Measurements from ENCODE around the gene AIM2.
"Not testable (repeated sequence)": the region's sequence is repeated elsewhere in the genome, so short reads cannot be mapped to it uniquely, and the experiment has no call there.

AIM2 gene

DNA sequence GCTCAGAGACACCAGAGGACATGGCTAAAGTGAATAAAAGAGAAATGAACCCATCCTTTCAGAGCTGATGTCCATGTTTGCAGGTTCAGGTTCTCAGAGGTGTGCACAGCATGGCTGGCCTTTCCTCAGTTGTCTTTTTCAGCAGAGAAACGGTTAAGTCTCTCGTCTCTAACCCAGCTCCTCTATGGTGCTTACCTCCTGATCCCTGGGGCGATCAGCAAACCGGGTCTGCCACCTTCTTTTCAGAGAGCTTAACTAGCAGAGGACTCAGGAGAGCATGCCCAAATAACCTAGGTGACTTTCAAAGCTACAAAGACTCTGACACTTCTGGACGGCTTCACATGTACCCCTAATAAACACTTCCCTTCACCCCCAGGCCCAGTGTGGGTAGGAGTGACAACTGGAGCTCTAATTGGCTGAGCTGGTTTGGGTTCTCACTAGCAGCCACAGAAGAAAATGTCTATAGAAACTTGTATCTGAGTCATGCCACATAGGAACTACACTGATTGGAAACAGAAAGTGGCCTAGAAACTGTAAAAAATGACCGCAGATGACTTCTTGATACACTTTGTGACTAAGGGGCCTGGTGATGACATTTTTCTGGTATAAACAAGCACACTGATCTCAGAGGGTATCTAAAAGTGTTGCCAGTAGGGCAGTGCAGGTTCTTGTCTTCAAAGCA, at the start of gene AIM2:
TSS of gene AIM2 (minus strand) at position 329 of the 682 bp plus-strand sequence. CDS start 3,267 bp downstream, outside the sequence.
- DNase-seq (ENCODE audit: low read depth), result peak; percentile 32

- DNase-seq (ENCODE audit: low read depth), result no peak
These were observed 47.0 kb upstream of the AIM2 start for GRCh38 chr1:159123587-159123986.

DNA sequence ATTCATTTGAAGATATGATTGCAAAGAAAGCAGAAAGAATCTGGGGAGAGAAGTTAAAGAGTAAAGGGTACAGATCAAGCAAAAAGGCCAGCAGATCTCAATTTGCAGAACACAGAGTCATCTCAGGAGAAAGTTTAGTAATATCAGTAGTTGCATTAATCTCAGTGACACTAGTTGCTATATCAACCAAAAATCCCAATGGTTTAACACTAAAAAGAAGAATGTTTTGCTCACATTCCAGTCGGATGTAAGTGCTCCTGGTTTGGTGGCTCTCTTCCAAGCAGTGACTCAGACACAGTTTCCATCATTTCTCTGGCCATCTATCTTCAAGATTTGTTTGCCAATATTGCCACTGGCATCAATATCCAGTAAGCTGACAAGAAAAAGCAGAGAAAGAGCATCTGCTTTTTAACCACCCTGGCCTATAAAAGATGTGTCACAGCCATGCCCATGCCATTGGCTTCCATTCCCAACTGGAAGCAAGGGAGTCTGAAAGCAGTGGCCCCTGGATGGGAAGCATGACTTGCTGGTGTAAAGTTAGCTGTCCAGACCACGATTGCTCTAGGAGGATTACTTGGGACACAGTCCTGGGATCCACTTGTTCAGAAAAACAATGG, 45.5 kb upstream of the AIM2 start:
- no peak for DNase-seq (ENCODE audit: low read depth)

GRCh38 chr1:159121526-159121925, 45.0 kb upstream of the AIM2 start:
- no peak for DNase-seq (ENCODE audit: low read depth)

GRCh38 chr1:159120317-159120716, 43.8 kb upstream of the AIM2 start:
- no peak for DNase-seq (ENCODE audit: low read depth)

GRCh38 chr1:159113596-159114433, 37.2 kb upstream of the AIM2 start:
- no peak for DNase-seq (ENCODE audit: low read depth)

DNA sequence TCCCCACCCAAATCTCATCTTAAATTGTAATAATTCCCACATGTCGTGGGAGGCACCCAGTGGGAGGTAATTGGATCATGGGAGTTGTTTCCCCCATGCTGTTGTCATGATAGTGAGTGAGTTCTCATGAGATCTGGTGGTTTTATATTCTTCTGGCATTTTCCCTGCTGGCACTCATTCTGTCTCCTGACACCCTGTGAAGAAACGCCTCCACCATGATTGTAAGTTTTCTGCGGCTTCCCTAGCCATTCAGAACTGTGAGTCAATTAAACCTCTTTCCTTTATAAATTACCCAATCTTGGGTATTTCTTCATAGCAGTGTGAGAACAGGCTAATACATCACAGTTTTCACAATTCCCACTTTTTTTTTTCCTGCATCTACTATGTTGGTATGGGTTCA, 26.5 kb upstream of the AIM2 start:
- DNase-seq (ENCODE audit: low read depth), result not testable (repeated sequence)

DNA sequence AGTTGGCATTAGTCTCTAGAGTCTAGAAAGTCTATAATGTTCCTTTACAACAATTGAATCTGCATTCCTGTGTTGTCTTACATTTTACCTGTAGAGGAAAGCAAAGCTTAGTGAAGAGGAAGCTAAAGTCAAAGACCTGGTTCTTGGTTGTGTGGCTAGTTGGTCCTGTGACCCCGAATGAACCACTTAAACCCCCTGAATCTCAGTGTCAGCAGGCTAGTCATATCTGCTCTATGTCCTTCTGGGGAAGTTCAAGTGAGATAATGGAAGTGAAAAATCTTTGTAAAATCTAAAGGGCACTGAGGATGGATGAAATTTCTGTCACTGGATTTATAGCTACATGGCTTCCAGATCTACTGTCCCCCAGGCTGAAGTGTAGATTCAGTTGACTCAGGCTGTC, 24.0 kb upstream of the AIM2 start:
- DNase-seq (ENCODE audit: low read depth), result no peak

GRCh38 chr1:159098596-159098995, 22.0 kb upstream of the AIM2 start:
- DNase-seq (ENCODE audit: low read depth), result no peak

DNA sequence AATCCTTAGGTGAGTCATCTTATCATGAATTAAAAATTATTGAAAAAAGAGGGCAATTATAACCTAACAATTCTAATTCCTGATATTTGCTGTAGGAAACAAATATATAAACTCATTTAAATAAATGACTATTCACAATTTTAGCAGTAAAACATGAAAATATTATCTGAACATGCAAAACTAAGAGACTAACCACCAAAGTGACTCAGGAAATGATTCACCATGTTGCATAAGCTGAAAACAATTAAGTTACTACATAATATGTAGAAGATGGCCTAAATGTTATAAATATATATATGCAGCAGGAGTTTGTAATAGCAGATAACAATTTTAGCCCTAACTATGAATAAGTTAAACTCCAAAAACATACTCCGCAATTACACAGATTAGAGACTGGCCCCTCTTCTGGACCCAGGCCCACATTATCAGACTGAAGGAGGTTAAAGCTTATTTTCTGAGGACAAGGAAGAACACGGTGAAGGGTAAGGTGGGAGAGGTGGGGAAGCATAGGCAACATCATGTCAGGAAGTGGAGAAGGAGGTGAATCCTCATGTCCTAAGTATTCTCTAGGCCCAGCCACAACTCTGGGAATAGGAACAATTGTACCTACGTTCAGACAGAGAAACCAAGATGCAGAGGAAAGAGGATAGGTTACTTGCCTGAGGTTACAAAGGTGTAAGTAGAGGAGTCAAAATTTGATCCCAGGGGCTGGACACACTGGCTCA, 15.6 kb upstream of the AIM2 start:
- no peak for DNase-seq (ENCODE audit: low read depth)

DNA sequence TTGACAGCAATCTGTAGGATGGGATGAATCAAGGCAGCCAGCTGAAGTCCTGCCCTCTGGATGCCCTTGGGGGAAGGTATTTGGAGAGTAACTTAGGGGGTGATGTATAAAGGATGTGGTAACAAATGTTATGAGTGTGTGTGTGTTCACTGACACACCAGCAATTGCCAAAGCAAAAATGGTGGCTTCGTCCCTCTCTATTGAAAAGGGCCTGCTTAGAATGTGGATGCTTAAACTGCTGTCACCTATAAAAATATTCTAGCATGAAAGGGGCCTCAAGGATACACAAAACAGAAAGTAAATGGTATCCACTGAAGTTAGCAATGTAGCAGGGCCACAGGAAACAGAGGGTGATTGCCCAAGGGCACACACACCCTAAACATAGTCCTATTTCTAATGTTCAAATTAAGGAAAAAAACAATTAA, 15.1 kb upstream of the AIM2 start:
- no peak for DNase-seq (ENCODE audit: low read depth)

GRCh38 chr1:159091180-159091560, 14.6 kb upstream of the AIM2 start:
- DNase-seq (ENCODE audit: low read depth), result no peak

DNA sequence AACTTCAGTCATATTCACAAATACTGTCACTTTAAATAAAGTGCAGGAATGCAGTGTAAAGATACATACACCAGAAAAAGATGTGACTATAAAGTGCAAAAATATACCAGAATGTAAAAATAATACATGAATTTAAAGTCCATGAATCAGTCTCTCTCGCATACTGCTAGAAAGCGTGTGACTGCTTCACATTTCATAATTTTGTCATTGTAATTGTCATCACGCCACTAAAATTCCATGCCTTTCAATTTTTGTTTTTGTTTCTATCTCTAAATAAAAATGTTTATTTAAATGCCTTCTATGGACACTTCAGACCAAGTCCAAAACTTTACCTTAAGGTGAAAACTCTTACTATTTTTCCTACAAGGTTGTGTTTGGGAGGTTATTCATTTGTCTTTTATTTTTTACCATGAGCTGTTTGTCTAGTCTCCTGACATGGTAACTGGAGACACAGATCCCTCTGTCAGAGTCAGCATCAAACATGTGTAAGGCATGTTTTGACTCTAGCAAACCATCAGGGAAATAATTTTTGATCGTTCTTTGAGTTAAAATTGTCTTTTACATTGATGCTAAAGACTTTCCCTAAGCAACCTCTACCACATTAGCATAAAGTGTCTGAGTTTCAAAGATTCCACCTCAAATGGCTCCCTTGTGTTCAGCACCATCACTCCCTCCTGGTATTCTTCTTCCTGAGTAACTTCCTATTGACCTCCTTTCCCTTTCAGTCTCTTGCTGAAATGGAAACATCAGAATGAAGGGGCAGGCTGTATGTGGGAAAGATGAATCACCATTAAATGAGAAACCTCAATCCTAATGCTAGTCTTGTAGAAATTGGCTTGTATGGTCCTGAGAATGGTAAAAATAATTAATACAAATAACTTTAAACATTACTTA, 14.0 kb upstream of the AIM2 start:
- DNase-seq (ENCODE audit: low read depth), result no peak

- DNase-seq (ENCODE audit: low read depth), result no peak
These were observed 12.7 kb upstream of the AIM2 start for GRCh38 chr1:159089184-159089791.

DNA sequence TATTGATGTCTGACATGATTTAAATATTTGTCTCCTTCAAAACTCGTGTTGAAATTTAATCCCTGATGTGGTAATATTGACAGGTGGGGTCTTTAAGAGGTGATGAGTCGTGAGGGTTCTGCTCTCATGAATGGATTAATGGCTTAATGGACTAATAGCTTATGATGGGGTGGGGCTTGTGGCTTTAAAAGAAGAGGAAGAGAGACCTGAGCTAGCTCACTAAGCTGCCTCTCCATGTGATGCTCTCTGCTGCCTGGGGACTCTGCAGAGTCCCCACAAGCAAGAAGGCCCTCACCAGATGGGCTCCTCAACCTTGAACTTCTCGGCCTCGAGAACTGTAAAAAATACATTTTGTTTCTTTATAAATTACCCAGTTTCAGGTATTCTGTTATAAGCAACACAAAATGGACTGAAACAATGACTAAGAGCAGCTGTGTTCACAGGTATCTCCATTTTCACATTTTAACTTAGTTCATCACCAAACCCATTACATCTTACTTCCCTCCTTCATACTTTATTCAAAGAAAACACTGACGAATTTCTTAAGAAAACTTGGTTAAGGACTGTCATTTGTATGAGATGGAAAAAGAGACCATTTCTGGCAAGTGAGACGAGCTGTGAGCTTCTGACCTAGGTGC, 12.1 kb upstream of the AIM2 start:
- no peak for DNase-seq (ENCODE audit: low read depth)

- no peak for DNase-seq (ENCODE audit: low read depth)
These were observed 11.5 kb upstream of the AIM2 start for GRCh38 chr1:159088050-159088449.

- DNase-seq (ENCODE audit: low read depth), result no peak
These were observed 8.3 kb upstream of the AIM2 start for GRCh38 chr1:159084867-159085266.

- no peak for DNase-seq (ENCODE audit: low read depth)
These were observed 7.6 kb upstream of the AIM2 start for GRCh38 chr1:159084152-159084551.

DNA sequence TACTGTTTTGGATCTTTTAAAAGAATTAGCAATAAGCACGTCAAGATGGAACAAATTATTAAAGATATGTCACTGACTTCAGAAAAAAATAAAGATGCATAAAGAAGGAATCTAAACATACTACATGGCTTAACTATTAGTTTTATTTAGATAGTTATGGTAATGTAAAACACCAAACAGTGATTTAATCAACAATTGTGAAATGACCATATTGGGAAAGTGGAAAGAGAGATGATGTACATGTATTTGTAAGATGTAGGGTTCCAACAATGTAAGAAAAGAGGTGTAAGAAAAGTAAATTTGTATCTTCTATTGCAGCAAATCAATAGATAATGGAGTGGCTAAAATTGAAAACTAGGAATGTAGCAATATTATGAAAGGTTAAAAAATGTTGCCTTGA, 6.4 kb upstream of the AIM2 start:
- DNase-seq (ENCODE audit: low read depth), result no peak

GRCh38 chr1:159081626-159082025, 5.1 kb upstream of the AIM2 start:
- no peak for DNase-seq (ENCODE audit: low read depth)
